CD4-positive, alpha-beta T cell treated with Interleukin-12 subunit alpha and Interleukin-12 subunit beta, for 1 hour (primary cell): ENCODE results near the gene GIT1.

ENCODE experiments used
- DNase-seq: peaks from one replicate; pipeline ENCODE4 v3.0.0-alpha.2; 2020

Gene GIT1

GRCh38 chr17:29589524-29590410 lies at the start of gene GIT1:
Gene GIT1 (minus strand): TSS chr17:29589648. CDS start chr17:29589378, 270 bp downstream.
- peak; percentile 88 for DNase-seq

GRCh38 chr17:29633886-29634285 lies 44.4 kb upstream of the GIT1 start:
- no peak for DNase-seq

- DNase-seq: no peak
Observed at GRCh38 chr17:29630630-29631193, 41.3 kb upstream of the GIT1 start.

- DNase-seq: no peak
Observed at GRCh38 chr17:29629839-29630238, 40.4 kb upstream of the GIT1 start.

GRCh38 chr17:29628644-29629043 lies 39.2 kb upstream of the GIT1 start:
- DNase-seq: no peak

GRCh38 chr17:29627951-29628350 lies 38.5 kb upstream of the GIT1 start:
- no peak for DNase-seq

- no peak for DNase-seq
Observed at GRCh38 chr17:29625037-29625750, 35.7 kb upstream of the GIT1 start.

GRCh38 chr17:29624586-29624985 lies 35.1 kb upstream of the GIT1 start:
- DNase-seq: no peak

GRCh38 chr17:29623283-29623647 lies 33.8 kb upstream of the GIT1 start:
- no peak for DNase-seq

- DNase-seq: peak; percentile 74
Observed at GRCh38 chr17:29622337-29623282, 33.2 kb upstream of the GIT1 start, which contains the start of gene CORO6. Gene CORO6 (minus strand): TSS chr17:29622912. CDS start chr17:29621421, 1,491 bp downstream.

GRCh38 chr17:29621751-29622194 lies 32.3 kb upstream of the GIT1 start:
- DNase-seq: no peak

- DNase-seq: no peak
Observed at GRCh38 chr17:29620779-29621500, 31.5 kb upstream of the GIT1 start.

GRCh38 chr17:29620271-29620670 lies 30.8 kb upstream of the GIT1 start:
- DNase-seq: no peak

GRCh38 chr17:29619251-29619650 lies 29.8 kb upstream of the GIT1 start:
- no peak for DNase-seq

GRCh38 chr17:29618272-29619065 lies 29.0 kb upstream of the GIT1 start:
- DNase-seq: no peak

GRCh38 chr17:29617481-29618271 lies 28.2 kb upstream of the GIT1 start:
- DNase-seq: peak; percentile 89

- DNase-seq: peak; percentile 93
Observed at GRCh38 chr17:29617125-29617480, 27.7 kb upstream of the GIT1 start.

GRCh38 chr17:29616300-29617048 lies 27.0 kb upstream of the GIT1 start:
- DNase-seq: no peak
